Sigmoid colon (tissue), 4 donors: Measurements from ENCODE around the gene ACTN1.

ENCODE experiments used
- CTCF ChIP-seq, 4 experiments: fragments of 450-650 bp in 3 of 4; fragments of 200-600 bp in 1 of 4; IDR thresholded peaks; one replicate each; pipeline ENCODE4 v1.5.1; 2016 to 2019; ENCODE audit warnings: antibody characterized with exemption in 4 of 4, mild to moderate bottlenecking in 3 of 4, moderate library complexity in 2 of 4
- EP300 ChIP-seq, 4 donors: sonication (generic); formaldehyde crosslinking; IDR thresholded peaks; one replicate each; pipeline ENCODE4 v1.6.1; 2017; ENCODE audit warnings: antibody characterized with exemption in 4 of 4
- POLR2A ChIP-seq, 2 donors: fragments of 450-650 bp; IDR thresholded peaks; one replicate each; pipeline ENCODE4 v1.6.1; 2016; ENCODE audit warnings: antibody characterized with exemption in 2 of 2, mild to moderate bottlenecking in 2 of 2, moderate library complexity in 2 of 2
- POLR2AphosphoS5 ChIP-seq, 4 donors: sonication (generic); formaldehyde crosslinking; IDR thresholded peaks; one replicate each; pipeline ENCODE4 v1.6.1; 2017; ENCODE audit warnings: antibody characterized with exemption in 4 of 4

GRCh38 chr14:68880581-68881105 is 98.5 kb downstream of the ACTN1 start:
- TF ChIP-seq EP300 (IDR thresholded peaks at IDR 0.05): no peak
- no peak for TF ChIP-seq POLR2A (IDR thresholded peaks at IDR 0.05)
- no peak for TF ChIP-seq CTCF (IDR thresholded peaks at IDR 0.05)
- TF ChIP-seq POLR2AphosphoS5 (IDR thresholded peaks at IDR 0.05): peak in 2 of 4 donors; percentile 7 to 10
